Thoracic aorta (tissue), 2 donors: ENCODE data around the gene MAPT. TPM values are rescaled to one million over a fixed set of nuclear protein-coding genes. Genes with fewer than 3 reads are reported as not detected.

ENCODE experiments used
- ATAC-seq: fragments of 150-250 bp; one replicate; pipeline ENCODE4 v1.8.0; 2017; ENCODE audit warnings: low read depth; ENCODE audit not compliant: insufficient number of reproducible peaks, low FRiP score
- DNase-seq: peaks from one replicate; pipeline ENCODE4 v3.0.0-alpha.2; 2020; ENCODE audit warnings: low spot score
- H3K27ac ChIP-seq, 2 donors: fragments of 200-600 bp; sonication (generic); 1 replicate in 1 of 2; 2 replicates in 1 of 2; pipeline ENCODE4 v1.5.1; 2016; ENCODE audit warnings: mild to moderate bottlenecking in 2 of 2, moderate library complexity in 2 of 2
- H3K27me3 ChIP-seq: fragments of 200-600 bp; sonication (generic); replicated peaks from 2 replicates; pipeline ENCODE4 v1.6.0; 2016; ENCODE audit warnings: mild to moderate bottlenecking; ENCODE audit not compliant: insufficient read depth
- H3K36me3 ChIP-seq: fragments of 200-600 bp; sonication (generic); one replicate; pipeline ENCODE4 v1.5.1; 2016
- H3K4me1 ChIP-seq, 2 donors: fragments of 200-600 bp; sonication (generic); 1 replicate in 1 of 2; 2 replicates in 1 of 2; pipeline versions ENCODE4 v1.5.1 to v1.6.0; 2016; ENCODE audit warnings: low read depth in 2 of 2, mild to moderate bottlenecking in 1 of 2; ENCODE audit not compliant: control insufficient read depth in 1 of 2
- H3K4me3 ChIP-seq: fragments of 200-600 bp; sonication (generic); 2 replicates; pipeline ENCODE4 v1.5.1; 2016; ENCODE audit warnings: mild to moderate bottlenecking
- H3K9me3 ChIP-seq: fragments of 200-600 bp; sonication (generic); 2 replicates; pipeline ENCODE4 v1.5.1; 2016
- CTCF ChIP-seq: fragments of 200-600 bp; sonication (generic); IDR thresholded peaks from one replicate; pipeline ENCODE4 v1.5.1; 2019; ENCODE audit warnings: antibody characterized with exemption
- total RNA-seq, 2 donors: library from RNA; depleted of rRNA; stranded (reverse); fragments of >200 nt; gene quantifications; one replicate each; pipeline versions ENCODE4 v1.1.0 to v1.2.3, GENCODE V29; 2016

Gene MAPT
- total RNA-seq, 2 donors from 2014 or later: 3.1 to 4.6 TPM

- H3K27me3 ChIP-seq: no peaks in the 10 kb centered on the region
- ATAC-seq: no peak
- H3K36me3 ChIP-seq: no peaks in the 10 kb centered on the region
- no peak overlapping the region for H3K4me3 ChIP-seq
- H3K27ac ChIP-seq: no peak overlapping the region
- no peak for TF ChIP-seq CTCF
- no peaks in the 10 kb centered on the region for H3K9me3 ChIP-seq
- H3K4me1 ChIP-seq: no peaks in the 10 kb centered on the region
- DNase-seq: no peak
Observed at GRCh38 chr17:45869676-45870341, 24.5 kb upstream of the MAPT start.

DNA sequence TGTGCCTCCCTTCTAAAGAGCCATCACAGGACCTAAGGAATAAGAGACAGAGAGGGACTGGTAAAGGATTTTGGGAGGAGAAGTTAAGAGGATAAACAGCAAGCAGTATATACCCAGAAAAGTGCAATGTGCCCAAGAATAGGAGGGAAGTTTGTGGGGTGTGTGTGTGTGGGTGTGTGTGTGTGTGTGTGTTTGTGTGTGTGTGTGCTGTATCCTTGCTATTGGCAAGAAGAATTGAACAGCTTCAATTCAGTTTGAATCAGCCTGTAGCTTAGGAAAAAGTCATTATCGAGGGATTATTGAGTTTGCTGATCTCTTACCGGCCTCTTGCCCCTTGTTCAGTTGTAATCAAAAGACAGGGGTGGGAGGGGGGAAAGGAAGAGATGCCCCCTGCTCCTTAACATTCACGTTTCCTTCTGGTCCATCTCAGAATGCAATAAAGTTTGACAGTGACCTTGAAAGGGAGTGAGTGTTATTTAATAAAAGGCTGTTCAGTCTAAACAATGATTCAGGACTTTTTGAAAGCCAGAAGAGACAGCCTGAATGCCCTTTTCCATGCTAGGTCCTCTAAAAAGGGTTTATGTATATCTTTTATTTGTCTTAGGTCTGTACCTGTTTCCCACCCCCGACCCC lies 23.9 kb upstream of the MAPT start:
- Histone ChIP-seq H3K9me3 (no peaks in the 10 kb centered on the region), H3K27ac (no peak overlapping the region), H3K4me1 (no peaks in the 10 kb centered on the region), H3K4me3 (no peak overlapping the region), H3K36me3 (no peaks in the 10 kb centered on the region), H3K27me3 (no peaks in the 10 kb centered on the region)
- TF ChIP-seq CTCF: no peak
- DNase-seq (no peak), ATAC-seq (no peak)

- no peak overlapping the region for H3K4me3 ChIP-seq
- no peaks in the 10 kb centered on the region for H3K36me3 ChIP-seq
- H3K9me3 ChIP-seq: no peaks in the 10 kb centered on the region
- no peak for TF ChIP-seq CTCF
- H3K27me3 ChIP-seq: no peaks in the 10 kb centered on the region
- DNase-seq: no peak
- ATAC-seq: no peak
- no peaks in the 10 kb centered on the region for H3K4me1 ChIP-seq
- H3K27ac ChIP-seq: no peak overlapping the region
Observed at GRCh38 chr17:45871718-45872117, 22.6 kb upstream of the MAPT start.

GRCh38 chr17:45873728-45874127 lies 20.6 kb upstream of the MAPT start:
- Histone ChIP-seq H3K4me1 (no peaks in the 10 kb centered on the region), H3K27ac (no peak overlapping the region), H3K36me3 (no peaks in the 10 kb centered on the region), H3K4me3 (no peak overlapping the region), H3K9me3 (no peaks in the 10 kb centered on the region), H3K27me3 (no peaks in the 10 kb centered on the region)
- no peak for TF ChIP-seq CTCF
- DNase-seq (no peak), ATAC-seq (no peak)

GRCh38 chr17:45874151-45874550 lies 20.2 kb upstream of the MAPT start:
- H3K4me1 ChIP-seq: no peaks in the 10 kb centered on the region
- TF ChIP-seq CTCF: no peak

More at GRCh38 chr17:45874151-45874550, 20.2 kb upstream of the MAPT start:
- Histone ChIP-seq H3K27ac (no peak overlapping the region), H3K9me3 (no peaks in the 10 kb centered on the region), H3K27me3 (no peaks in the 10 kb centered on the region), H3K36me3 (no peaks in the 10 kb centered on the region), H3K4me3 (no peak overlapping the region)
- ATAC-seq (no peak), DNase-seq (no peak)
